Fibroblast of the aortic adventitia (primary cell): ENCODE results near the gene TMEM219. TPM values are rescaled to one million over a fixed set of nuclear protein-coding genes. Genes with fewer than 3 reads are reported as not detected.
A peak's percentile ranks its signal among the peaks of the same experiment; 100 is the strongest.

Source experiments
- DNase-seq: peaks from one replicate; pipeline ENCODE4 v3.0.0-alpha.2; 2010; ENCODE audit warnings: low read depth
- H3K4me3 ChIP-seq: 2 replicates; pipeline ENCODE4 v1.5.1; 2011; ENCODE audit warnings: low read depth, mild to moderate bottlenecking, control low read depth, low read length, moderate library complexity
- total RNA-seq: library from RNA; depleted of rRNA; stranded (reverse); fragments of >200 nt; gene quantifications from 2 replicates; pipeline ENCODE4 v1.2.3, GENCODE V29; 2012; ENCODE audit warnings: low replicate concordance
- TF ChIP-seq, protein P1 (sequence below): IDR thresholded peaks from 2 replicates; pipeline ENCODE4 v1.5.1; 2011; ENCODE audit warnings: mild to moderate bottlenecking, low read length, control low read depth, inconsistent platforms; ENCODE audit not compliant: insufficient read depth

The TMEM219 gene
- total RNA-seq, 1 donor, result 57.3 TPM

DNA sequence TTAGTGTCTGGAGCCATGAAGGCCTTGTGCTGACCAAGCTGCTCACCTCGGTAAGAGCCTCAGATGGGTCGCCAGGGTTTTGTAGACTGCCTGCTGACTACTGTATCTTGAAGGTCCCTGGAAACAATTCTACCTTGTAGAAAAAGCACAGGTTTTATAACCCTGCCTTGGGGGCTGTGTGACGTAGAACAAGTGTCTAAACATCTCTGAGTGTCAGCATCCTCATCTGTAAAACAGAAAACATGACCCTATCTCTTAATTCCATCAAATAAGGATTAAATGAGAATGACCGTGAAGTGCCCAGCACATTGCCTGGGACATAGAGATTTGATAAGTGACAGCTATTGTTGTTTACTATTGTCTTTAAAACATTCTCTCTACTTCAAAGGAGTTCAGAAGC is 6.3 kb downstream of the TMEM219 start:
- TF ChIP-seq, protein P1, sequence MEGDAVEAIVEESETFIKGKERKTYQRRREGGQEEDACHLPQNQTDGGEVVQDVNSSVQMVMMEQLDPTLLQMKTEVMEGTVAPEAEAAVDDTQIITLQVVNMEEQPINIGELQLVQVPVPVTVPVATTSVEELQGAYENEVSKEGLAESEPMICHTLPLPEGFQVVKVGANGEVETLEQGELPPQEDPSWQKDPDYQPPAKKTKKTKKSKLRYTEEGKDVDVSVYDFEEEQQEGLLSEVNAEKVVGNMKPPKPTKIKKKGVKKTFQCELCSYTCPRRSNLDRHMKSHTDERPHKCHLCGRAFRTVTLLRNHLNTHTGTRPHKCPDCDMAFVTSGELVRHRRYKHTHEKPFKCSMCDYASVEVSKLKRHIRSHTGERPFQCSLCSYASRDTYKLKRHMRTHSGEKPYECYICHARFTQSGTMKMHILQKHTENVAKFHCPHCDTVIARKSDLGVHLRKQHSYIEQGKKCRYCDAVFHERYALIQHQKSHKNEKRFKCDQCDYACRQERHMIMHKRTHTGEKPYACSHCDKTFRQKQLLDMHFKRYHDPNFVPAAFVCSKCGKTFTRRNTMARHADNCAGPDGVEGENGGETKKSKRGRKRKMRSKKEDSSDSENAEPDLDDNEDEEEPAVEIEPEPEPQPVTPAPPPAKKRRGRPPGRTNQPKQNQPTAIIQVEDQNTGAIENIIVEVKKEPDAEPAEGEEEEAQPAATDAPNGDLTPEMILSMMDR, result no peak
- no peak for DNase-seq
- no peak overlapping the region for H3K4me3 ChIP-seq

DNA sequence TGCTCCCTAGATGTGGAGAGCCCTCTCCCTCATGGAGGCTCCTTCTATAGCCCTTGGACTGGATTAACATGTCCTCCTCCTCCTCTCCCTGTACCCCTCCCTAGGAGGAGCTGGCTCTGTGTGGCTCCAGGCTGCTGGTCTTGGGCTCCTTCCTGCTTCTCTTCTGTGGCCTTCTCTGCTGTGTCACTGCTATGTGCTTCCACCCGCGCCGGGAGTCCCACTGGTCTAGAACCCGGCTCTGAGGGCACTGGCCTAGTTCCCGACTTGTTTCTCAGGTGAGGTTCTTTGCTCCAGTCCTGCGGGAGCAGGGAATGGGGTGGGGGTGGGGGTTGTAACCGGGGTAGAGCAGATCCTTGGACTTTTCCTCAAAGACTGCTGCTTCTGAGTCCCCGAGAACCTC is 9.4 kb downstream of the TMEM219 start:
- DNase-seq, result no peak
- TF ChIP-seq, protein P1, result no peak
- no peak overlapping the region for H3K4me3 ChIP-seq

DNA sequence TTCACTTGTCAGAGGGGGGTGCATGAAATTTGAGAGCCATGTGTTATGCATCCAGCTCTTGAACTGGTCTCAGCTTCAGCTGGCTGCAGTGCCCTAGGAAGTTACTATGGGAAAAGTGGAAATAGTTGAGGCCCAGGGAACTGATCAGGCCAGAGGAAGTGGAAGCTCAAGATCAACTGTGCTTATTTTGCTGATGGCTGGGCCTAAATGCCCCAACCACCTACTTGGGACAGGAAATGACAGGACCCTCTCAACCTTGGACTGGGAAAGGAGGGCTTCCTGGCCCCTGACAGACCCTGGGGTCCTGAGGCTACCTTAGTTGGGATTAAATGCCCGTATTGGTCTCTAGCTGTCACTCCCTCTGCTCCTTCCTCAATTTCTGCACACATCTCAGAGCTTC is 10.6 kb downstream of the TMEM219 start:
- no peak for DNase-seq
- no peak overlapping the region for H3K4me3 ChIP-seq
- TF ChIP-seq, protein P1, result no peak

DNA sequence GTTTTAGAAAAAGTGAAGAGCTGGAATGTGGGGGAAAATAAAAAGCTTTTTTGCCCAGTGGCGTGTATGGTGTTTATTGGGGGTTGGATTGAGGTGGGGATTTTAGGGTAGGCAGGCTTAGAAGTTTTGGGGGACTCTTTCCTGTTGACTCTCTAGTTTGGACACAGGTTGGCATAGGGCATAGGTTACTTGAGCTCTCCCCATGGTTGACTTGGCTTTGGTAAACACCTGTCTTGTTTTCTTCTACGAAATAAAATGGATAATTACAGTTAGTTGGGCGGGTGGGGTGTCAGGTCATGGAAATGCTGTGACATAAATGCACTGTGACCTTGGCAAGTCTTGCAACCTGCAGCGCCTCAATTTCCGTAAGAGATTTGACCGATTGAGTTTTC is 11.1 kb downstream of the TMEM219 start:
- H3K4me3 ChIP-seq, result no peak overlapping the region
- TF ChIP-seq, protein P1, result no peak
- DNase-seq, result no peak

DNA sequence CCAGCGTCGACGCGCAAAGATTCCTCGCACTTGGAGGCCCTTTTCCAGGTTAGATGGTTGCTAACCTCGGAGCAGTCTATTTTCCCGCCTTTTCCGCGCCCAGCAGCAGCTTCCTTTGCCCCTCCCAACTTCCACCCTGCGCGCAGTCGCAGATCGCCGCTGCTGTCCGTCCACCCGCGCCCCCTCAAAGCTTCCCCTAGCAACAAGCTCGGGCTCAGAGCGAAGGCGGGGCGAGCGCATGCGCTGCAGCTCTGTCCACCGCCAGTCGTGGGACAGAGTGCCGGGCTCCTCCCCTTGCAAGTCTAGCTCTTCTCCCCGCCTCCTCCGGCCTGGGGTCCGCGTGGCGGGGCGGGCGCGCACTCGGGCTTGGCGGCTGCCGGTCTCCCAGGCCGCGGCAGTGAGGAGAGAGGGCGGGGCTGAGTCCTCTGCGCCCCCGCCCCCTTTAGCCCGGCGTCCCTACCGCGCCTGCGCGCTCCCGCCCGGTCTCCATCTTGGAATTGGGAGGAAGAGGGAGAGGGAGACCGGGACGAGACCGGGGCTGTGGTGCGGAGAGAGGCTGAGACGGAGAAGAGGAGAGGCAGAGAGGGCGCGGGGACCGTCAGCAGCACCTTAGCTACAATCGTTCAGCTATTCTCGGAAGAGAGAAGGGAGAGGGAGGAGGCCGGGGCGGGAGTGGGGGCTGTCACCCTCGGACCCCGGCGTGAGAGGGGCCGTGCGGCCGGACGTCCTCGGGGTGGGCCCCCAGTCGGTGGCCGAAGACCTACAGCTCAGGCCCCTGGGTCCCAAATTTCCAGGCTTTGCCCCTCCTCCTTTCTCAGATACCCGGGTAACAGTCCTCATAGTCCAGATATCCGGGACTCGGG is 11.7 kb downstream of the TMEM219 start, which contains the start of gene TAOK2:
Gene TAOK2, plus strand, starts transcription at position 485 of the 863 bp plus-strand sequence. CDS start 3,905 bp downstream, outside the sequence.
- TF ChIP-seq, protein P1, result no peak
- DNase-seq, result peak; percentile 99
- peak within 1 kb of the TSS; percentile 92 for H3K4me3 ChIP-seq

DNA sequence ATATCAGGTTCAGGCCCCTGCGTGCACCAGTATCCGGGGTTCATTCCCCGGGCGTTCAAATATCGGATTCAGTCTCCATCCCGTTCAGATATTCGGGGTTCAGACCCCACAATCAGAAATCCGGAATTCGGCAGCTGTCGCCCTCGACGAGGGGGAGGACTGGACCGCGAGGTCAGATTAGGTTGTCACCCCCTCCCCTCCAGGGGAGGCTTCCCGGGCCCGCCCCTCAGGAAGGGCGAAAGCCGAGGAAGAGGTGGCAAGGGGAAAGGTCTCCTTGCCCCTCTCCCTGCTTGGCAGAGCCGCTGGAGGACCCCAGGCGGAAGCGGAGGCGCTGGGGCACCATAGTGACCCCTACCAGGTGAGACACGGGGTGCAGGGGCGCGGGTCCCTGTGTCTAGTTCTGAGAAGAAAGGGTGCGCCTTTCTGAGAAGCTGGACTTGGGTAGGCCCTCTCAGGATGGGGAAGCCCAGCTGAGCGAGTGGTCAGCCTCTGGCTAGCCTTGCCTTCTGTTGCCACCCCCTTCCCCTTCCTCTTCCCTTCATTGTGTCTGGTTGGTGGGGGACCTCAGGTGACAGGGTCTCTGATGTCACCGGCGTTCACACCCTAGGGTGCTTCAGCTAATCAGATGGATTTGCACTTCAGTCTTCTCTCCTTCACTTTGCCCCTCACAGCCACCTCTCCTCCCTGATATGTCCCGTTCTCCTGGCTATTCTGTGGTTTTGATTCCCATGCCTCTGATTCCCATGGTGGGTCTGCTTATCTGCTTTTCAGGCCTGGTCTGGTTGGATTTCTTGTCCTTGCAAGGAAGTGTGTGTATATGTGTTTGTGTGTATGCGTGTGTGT is 12.6 kb downstream of the TMEM219 start:
- peak overlapping the region; percentile 92 for H3K4me3 ChIP-seq
- peak; percentile 16 for DNase-seq
- TF ChIP-seq, protein P1, result no peak
